Umbilical cord (tissue), 2 donors: Measurements from ENCODE around the gene SNORC. TPM values are rescaled to one million over a fixed set of nuclear protein-coding genes. Genes with fewer than 3 reads are reported as not detected.

Experiments
- DNase-seq: peaks from one replicate; pipeline ENCODE4 v3.0.0-alpha.2; 2015; ENCODE audit warnings: low spot score
- total RNA-seq: library from RNA; depleted of rRNA; stranded (reverse); fragments of >200 nt; gene quantifications from one replicate; pipeline ENCODE4 v1.2.3, GENCODE V29; 2014; ENCODE audit warnings: low replicate concordance; ENCODE audit not compliant: insufficient read depth

SNORC gene
- total RNA-seq, 1 donor from 2014 or later = 0.24 TPM

DNA sequence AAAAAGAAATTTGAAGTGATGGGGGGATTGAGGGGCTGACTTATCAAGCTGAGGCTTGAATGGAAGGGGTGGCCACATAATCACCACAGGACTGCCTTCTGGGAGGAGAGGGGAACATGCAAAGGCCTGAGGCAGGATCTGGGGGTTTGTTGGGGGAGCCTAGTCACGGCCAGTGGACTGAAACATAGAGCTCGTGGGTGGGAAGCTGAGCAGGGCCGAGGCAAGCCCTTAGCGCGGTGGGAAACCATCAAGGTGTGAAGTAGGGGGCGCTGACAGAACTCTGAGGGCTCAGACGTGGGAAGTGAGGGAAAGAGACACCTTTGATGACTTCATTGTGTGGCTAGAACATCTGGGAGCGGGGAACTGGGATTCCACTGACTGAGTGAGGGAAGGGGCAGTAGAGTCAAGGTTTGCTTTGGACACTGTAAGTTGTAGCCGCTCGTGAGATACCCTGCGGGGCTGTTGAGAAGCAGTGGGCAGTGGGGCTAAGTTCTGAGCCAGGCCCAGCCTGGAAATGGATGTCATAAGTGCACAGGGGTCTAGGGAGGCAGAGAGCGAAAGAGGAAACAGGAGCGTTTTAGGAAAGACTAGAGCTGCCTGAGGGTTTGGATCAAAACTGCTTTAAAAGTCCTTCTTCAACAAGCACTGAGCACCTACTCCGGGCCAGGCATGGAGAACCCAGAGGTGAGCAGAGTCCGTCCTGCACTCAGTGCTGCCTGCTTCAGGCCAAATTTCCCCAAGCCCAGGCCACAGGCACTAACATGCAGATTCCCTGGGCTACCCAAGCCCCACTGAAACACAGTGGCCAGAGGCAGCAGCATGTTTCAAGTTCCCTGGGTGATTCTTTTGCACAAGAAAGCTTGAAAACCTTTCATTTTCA lies 686 bp upstream of the SNORC start:
- DNase-seq = no peak

DNA sequence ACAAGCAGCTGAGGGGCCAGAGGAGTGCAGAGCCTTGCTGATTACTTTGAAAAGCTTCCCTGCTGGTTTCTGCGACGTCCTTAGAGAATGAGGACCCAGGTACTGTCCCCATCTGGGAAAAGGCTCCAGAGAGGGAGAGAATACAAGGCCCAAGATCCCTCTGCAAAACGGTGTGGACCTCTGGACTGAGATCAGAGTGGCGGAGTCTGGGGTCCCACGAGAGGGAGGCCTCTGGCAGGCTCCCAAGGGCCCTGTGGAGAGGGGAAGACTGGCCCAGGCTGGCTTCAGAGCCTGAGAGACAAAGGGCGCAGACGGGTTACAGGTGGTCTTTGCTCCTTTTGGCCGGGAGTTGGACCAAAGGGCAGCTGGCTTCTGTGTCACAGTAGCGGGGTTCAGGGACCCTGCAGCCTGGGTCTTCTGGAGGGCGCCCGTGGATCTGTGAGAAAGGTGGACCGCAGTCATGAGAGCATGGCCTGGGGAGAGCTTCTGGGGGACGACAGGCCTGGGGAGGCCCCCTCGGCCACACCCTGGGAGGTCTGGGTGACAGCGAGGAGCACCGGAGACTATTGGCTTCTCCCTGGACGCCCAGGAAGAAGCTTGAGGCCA lies 805 bp downstream of the SNORC start:
- DNase-seq = no peak

DNA sequence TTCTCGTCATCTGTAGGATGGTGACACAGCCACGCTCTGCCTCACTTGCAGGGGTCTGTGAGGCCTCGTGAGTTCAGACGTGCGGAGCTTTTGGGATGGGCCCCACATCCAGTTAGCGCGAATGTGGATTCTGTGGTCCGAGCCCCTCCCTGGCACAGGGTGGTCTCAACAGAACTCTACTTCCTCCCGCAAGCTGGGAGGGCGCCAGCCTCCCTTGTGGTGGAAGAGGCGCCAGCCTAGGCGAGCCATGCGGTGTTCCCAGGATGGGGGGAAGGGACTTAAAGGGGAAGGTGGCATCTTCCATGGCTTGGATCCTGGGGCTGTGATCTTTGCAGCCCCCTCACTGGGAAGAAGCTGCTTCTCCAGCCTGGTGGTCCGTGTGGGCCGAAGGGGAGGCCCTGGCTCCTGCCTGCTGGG lies 1.4 kb downstream of the SNORC start:
- DNase-seq = no peak

DNA sequence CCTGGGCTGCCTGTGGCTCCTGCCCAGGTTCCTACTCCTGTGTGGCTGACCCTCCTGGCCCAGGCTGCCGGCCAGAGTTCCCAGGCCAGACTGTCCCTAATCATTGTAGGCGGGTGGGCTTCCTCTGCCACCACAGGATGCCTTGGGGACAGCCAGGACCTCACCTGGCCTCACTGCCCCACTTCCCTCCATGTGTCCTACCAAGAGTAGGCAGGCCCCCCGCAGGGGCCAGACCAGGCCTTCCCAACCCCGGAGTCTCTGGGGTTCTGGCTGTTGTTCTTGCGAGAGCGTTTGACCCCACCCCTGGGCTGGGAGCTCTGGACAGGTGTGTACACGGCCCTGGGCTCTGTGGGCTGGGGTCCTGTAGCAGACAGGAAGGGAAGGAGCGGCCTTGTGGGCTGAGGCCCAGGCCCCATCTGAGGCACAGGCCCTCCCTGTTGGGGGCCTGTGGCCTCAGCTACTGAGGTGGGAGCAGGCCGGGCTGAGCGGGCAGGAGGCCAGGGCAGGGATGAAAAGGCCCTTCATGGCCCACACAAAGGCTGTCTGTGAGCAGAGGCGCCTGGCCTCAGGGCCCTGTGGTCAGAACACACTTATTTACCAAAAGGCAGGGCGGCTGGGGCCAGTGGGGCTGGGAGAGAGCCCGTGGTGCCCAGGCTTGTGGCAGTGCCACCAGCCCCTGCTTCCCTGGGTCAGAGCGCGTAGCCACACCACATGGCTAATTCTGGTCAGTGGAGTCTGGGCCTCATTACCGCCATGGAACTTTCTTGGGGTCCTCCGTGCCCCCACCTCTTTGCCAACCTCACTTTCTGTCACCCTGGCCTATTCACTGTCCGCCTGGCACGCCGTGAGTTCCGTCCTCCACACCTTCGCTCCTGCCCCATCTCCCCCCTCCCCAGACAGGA lies 2.0 kb downstream of the SNORC start:
- DNase-seq = no peak

DNA sequence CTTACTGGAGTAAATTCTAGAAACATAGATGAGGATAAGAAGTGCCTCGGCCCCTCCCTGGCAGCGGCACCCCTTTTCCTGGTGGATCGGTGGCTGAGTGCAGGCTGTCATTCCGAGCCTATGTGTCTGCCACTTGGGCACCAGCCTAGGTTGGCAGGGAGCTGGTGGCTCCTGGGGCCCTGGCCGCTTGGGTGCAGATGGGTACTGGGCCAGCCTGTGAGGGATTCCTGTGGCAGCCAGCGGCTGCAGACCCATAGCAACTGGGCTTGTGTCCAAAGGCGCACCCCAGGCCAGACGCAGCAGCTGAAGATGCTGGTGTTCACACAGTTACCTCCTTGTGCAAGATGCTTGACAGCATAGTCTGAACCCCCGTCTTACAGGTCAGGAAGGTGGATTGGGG lies 2.8 kb downstream of the SNORC start:
- DNase-seq = no peak

DNA sequence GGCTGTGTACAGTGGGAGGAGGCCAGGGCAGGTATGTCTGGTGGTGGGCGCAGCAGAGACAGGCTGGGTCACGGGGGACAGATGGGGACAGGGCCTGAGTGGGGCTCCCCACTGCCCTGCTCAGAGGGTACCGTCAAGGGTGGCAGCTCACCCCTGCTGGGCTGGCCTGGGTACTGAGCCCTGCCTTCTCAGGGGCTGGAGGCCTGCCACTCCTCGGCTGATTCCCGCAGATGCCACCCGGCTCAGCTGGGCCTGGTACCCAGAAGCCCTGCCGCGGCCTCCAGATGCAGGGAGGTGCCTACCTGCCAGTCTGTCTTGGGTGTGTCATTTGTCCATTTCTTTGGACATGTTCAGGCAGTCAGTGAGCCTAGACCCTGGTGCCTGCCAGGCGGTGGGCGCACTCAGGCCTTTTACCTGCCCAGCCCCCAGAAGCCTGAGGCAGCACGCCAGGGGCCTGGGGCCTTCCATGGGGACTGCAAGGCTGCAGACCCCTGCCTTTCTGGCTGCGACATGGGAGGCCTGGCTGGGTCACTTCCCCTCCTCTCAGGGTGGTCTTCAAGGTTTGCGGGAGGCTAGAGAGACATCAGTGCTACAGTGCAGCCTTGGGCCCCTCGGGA lies 3.3 kb downstream of the SNORC start:
- DNase-seq = no peak

DNA sequence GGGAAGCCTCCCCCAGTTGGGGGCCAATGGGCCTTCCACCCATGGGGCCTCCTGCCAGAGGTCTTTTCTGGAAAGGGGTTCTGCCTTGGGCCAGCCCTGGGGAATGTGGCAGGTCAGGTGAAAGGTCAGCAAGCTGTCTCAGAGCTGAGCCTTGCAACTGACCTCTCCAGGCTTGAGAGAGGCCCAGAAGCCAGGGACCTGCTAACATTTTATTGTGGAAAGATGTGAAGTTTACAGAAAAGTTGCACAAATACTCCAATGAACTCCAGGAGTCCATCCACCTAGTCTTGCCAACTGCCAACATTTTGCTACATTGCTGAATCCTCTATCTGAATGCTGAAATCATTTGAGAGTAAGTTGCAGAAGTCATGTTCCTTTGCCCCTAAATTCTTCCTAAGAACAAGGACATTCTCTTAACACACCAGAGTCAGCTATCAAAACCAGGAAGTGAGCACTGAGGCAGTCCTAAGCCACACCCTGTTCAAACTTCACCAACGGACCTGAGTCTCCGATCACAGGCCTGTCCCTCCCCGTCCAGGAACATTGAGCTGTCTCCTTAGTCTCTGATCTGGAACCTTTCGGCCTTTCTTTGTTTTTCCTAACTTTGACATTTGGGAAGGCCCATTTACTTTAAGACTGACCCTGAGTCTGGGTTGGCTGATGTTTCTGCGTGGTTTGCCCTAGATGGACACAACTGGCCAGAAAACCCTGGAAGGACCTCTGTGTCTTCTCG lies 4.0 kb downstream of the SNORC start:
- DNase-seq = no peak

DNA sequence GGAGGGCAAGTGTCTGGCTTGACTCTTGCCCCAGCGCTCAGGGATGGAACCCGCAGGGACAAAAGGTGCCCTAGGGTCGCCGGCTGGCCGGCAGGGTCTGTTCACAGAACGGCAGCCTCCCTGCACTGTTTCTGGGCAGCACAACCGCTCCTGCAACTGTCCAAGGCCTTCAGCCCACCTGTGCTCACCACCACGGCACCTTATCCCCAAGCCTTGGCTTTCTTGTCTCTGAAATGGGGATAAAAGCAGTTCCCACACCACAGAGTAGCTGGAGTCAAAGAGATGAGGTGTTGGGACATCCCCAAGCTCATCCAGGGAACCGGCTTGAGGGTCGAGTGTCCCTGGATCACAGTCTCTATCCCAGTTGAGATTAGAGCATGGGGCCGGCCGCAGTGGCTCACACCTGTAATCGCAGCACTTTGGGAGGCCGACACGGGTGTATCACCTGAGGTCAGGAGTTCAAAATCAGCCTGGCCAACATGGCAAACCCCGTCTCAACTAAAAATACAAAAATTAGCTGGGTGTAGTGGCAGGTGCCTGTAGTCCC lies 4.7 kb downstream of the SNORC start:
- DNase-seq = no peak

DNA sequence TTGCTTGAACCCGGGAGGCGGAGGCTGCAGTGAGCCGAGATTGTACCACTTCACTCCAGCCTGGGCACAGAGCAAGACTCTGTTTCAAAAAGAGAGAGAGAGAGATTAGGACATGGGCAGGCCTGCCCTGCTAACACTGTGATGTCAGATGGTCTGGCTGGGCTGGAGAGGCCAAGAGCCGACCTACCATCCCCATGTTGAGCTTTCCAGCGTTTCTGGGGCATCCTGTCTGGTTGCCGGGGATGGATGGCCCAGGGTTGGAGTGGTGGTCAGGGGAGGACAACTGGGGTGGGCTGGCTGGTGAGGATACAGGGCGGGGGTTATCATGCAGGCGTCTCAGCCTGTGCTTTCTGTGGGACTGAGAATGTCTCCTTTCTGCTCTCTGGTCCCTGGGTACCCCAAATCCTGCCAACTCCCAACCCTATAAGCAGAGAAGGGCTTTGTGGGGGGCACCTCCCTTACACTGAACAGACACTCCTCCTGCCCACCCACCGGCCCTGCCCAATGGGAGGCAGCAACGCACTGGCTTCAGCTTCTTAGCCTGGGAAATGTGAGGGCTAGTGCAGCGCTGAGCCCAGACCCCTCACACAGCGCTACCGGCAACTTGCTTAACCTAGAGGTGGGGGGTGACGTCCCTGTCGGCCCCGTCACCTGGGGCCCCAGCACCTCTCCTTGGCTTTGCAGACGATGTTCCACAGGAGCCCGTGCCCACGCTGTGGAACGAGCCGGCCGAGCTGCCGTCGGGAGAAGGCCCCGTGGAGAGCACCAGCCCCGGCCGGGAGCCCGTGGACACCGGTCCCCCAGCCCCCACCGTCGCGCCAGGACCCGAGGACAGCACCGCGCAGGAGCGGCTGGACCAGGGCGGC lies 5.4 kb downstream of the SNORC start:
- no peak for DNase-seq

DNA sequence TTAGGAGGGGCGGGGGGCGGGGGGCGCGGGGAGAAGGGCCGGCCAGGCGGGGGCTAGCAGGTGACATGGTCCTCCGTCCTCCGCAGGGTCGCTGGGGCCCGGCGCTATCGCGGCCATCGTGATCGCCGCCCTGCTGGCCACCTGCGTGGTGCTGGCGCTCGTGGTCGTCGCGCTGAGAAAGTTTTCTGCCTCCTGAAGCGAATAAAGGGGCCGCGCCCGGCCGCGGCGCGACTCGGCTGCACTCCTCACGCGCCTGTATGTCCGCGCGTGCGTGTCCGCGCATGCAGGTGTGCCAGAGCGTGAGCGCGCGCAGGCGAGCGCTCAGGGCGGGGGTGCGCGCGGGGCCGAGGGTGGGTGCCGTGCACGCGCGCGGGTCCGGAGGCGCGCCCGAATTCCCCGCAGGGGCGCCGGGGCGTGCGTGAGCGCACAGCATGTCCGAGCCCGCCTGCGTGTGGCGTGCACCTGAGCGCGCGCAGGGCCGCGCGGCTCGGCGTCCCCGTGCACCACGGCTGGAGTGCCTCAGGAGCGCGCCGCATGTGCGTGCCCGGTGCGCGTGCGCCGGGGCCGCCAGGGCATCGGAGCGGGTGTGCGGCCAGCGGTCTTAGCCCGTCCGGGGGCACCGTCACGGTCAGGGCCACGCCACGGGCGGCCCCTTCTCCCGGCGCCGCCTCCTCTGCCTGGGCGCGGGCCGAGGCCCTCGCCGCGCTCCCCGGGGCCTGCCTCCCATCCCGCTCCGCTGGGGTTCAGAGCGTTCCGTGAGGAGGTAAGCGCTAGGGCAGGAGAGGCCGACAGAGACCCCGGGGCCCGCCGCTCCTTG lies 6.3 kb downstream of the SNORC start:
- no peak for DNase-seq

DNA sequence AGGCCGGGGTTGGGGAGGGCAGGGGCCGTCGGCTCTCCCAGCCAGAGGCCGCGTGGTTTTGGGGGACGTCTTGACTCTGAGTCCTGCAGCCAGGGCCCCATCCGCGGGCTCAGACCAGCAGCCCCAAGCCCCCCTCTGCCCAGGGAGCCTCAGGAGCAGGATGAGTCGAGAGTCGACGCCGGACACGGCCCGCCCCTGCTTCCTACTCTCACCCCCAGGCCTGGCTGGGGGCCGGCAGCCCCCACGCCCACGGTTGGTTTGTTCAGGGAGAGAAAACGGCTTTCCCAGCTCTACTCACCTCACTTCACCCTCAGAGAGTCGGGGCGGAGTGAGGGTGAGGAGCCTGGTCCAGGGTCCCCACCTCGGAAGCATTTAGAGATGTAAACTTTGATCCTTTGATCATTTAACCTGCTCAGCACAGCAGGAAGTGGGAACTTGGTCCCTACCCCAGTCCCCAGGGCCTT lies 6.9 kb downstream of the SNORC start:
- no peak for DNase-seq

DNA sequence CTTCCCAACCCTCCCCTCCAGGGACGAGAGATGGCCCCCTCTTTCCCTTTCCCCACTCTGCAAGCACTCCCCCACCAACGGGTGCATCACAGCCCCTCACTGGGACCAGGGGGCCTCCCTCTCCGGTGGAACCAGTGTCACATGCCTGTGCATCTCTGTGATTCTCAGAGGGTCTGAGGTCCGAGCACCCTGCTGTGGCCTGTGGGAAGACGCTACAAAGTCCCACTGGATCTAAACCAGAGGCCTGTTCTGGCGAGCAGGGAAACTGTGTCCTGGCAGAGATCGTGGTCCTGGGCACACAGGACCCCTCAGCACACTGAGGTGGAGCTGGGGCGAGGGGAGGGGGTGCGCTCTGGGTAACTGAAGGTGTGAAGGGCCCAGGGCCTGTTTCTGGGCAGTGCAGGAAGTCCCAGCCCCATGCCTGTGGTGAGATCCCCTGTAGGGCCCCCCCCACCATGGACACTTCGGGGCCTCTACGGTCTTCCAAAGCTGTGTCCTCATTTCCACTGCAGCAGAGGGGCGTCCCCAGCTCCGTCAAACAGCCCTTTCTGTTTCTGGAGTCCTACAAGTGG lies 8.0 kb downstream of the SNORC start:
- no peak for DNase-seq

DNA sequence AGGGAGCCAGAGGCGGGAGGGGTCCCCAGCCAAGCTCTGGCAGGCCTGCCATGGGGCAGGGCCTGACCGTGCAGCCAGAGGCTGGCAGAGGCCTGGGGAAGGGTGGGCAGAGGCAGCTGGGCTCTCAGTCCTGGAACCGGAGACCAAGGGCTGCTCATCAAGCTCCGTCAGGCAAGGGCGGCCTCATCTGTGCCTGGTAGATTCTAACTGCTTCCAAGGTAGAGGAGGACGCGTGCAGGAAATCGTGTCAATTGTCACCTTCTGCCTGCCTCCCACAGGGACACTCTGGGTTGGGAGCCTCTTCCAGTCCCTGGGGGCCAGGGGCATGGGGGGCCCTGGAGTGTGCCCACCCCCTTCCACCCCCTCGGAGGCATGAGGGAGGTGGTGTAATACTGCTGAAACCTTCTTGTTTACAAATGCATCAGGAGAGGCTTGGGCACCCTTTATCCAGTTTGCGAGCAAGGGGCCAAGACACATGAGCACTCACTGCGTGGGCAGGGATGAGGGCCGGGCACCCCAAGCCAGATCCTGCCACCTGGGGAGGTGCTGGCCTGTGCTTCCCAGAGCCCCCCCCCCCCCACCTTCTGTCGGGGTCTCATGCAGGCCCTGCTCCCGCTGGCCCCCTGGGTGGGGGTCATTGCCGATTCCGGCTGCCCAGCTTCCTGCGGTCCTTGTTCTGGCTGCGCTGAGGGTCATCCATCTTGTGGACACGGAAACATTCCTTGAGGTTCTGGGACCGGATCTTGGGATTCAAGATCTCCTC lies 9.0 kb downstream of the SNORC start:
- no peak for DNase-seq

DNA sequence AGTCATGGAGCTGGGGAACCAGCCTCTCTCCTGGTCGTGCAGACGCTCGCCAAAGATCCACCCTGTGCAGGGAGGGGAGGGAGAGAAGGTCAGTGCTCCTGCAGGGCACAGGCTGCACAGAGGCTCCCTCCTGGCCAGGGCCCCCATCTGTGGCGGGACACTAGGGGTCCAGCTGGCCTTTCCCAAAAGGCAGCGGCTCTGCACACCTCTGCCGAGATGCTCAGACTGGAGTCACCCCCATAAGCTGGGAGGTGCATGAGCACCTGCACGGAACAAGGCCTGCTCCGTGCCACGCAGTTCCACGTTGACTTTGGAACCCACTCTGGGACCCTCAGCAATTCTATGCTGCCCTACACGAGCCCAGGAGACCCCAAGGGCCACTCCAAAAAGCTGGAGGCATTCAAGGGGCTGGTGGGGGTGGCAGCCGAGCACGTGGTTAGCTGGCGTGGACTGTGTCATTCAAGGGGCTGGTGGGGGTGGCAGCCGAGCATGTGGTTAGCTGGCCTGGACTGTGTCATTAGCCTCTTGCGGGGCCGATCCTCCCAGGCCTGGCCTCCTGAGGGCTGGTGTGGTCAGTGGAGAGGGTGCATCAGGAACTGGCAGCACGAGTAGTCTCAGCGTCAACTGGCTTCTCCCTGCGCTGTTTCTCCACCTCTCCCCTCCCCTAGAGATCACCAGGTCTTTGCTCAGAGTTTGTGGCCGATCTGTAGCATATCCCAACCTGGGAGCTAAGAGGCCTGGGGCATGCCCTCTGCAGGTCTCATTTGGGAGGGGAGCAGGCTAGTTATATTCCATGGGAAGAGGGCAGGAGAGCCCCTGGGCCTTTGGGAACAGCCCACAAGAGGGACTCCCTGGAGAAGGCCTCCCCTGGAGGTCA lies 9.8 kb downstream of the SNORC start:
- DNase-seq = no peak

DNA sequence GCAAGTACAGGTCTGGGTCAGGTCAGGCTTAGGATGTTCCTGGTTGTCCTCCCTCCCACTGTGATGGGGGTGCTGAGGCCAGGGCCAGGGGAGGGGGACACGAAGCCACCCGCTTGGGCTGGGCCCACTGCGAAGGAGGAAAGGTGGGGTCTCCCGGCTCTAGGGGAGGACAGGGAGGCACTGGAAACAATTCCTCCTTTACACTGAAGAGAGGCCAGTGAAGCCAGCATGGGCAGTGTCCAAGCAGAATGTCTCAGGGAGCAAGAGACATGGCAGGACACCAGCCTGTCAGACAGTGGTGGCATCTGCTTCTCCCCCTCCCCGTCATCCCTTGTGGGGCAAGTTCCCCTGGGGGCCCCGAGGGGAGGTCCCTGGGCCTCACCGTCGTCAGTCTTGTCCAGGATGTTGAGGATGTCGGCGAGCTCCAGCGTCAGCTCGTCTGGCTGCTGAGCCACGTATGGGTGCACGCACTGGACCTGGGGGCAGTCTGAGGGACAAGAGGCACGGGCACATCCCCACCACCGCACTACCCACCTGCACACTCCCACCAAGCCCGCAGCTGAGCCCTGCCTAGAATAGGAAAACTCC lies 10.8 kb downstream of the SNORC start:
- no peak for DNase-seq

DNA sequence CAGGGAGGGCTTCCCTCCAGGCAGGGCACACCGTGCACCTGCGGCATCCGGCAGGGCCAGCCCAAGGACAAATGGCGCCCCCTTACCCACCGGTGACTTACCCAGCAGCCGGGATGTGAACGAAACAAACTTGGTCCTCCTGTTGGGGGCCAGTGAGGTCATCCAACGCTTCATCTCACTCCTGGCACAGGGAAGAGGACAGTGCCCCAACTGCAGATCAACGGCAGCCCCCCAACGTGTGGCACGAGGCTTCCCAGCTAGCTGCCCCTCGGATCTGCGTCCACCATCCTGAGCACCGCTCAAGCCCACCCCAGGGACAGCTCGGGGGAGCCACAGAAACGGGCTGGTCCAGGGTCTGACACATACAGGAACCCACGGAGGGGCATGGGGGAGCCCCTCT lies 12.0 kb downstream of the SNORC start:
- no peak for DNase-seq
